ENCODE results near the gene SPP2. TPM values are rescaled to one million over a fixed set of nuclear protein-coding genes. Genes with fewer than 3 reads are reported as not detected.

Gene SPP2
- not detected for total RNA-seq

GRCh38 chr2:234050455-234051135 is at the start of gene SPP2:
TSS of gene SPP2 (plus strand) at chr2:234050702. CDS start at chr2:234050787, 85 bp downstream.
- DNase-seq, result no peak

- DNase-seq, result no peak
Observed at GRCh38 chr2:234001380-234002160, 48.9 kb upstream of the SPP2 start.

- DNase-seq, result no peak
Observed at GRCh38 chr2:234002281-234002680, 48.2 kb upstream of the SPP2 start.

- peak; percentile 26 for DNase-seq
Observed at GRCh38 chr2:234003972-234004617, 46.4 kb upstream of the SPP2 start.

- DNase-seq, result no peak
Observed at GRCh38 chr2:234005126-234005525, 45.4 kb upstream of the SPP2 start.

GRCh38 chr2:234006501-234006900 is 44.0 kb upstream of the SPP2 start:
- no peak for DNase-seq

GRCh38 chr2:234014427-234014826 is 36.1 kb upstream of the SPP2 start:
- DNase-seq, result no peak

- no peak for DNase-seq
Observed at GRCh38 chr2:234015861-234016260, 34.6 kb upstream of the SPP2 start.

GRCh38 chr2:234019896-234020295 is 30.6 kb upstream of the SPP2 start:
- DNase-seq, result no peak

- no peak for DNase-seq
Observed at GRCh38 chr2:234020332-234020731, 30.2 kb upstream of the SPP2 start.

GRCh38 chr2:234022424-234022823 is 28.1 kb upstream of the SPP2 start:
- no peak for DNase-seq

- DNase-seq, result no peak
Observed at GRCh38 chr2:234024304-234024703, 26.2 kb upstream of the SPP2 start.

- no peak for DNase-seq
Observed at GRCh38 chr2:234025466-234025865, 25.0 kb upstream of the SPP2 start.

GRCh38 chr2:234025891-234026401 is 24.6 kb upstream of the SPP2 start:
- peak; percentile 22 for DNase-seq

- DNase-seq, result no peak
Observed at GRCh38 chr2:234026693-234027254, 23.7 kb upstream of the SPP2 start.

- DNase-seq, result no peak
Observed at GRCh38 chr2:234027641-234028040, 22.9 kb upstream of the SPP2 start.

- no peak for DNase-seq
Observed at GRCh38 chr2:234029150-234029733, 21.3 kb upstream of the SPP2 start.

GRCh38 chr2:234031207-234031606 is 19.3 kb upstream of the SPP2 start:
- DNase-seq, result no peak

GRCh38 chr2:234032279-234032856 is 18.1 kb upstream of the SPP2 start:
- no peak for DNase-seq

GRCh38 chr2:234033174-234033573 is 17.3 kb upstream of the SPP2 start:
- DNase-seq, result no peak

- DNase-seq, result no peak
Observed at GRCh38 chr2:234033885-234034284, 16.6 kb upstream of the SPP2 start.
